Thymus (tissue), 11 donors: ENCODE measurements around the gene BBX. TPM values are rescaled to one million over a fixed set of nuclear protein-coding genes. Genes with fewer than 3 reads are reported as not detected.

ENCODE experiments used
- DNase-seq, 9 donors: peaks; one replicate each; pipeline ENCODE4 v3.0.0-alpha.2; 2013; ENCODE audit warnings: low spot score in 9 of 9, low read depth in 6 of 9, missing footprints in 1 of 9
- H3K27ac ChIP-seq, 2 donors: one replicate each; pipeline ENCODE4 v1.5.1; 2013; ENCODE audit warnings: control low read depth in 1 of 2, low read depth in 1 of 2, low read length in 1 of 2, mild to moderate bottlenecking in 1 of 2, moderate library complexity in 1 of 2
- H3K27me3 ChIP-seq, 2 donors: one replicate each; pipeline ENCODE4 v1.5.1; 2013; ENCODE audit warnings: low read length in 1 of 2; ENCODE audit not compliant: control insufficient read depth in 2 of 2, insufficient read depth in 1 of 2
- H3K36me3 ChIP-seq, 2 donors: one replicate each; pipeline ENCODE4 v1.5.1; 2013; ENCODE audit warnings: low read length in 1 of 2, mild to moderate bottlenecking in 1 of 2, moderate library complexity in 1 of 2; ENCODE audit not compliant: control insufficient read depth in 2 of 2, insufficient read depth in 2 of 2
- H3K4me1 ChIP-seq, 2 donors: one replicate each; pipeline ENCODE4 v1.5.1; 2013; ENCODE audit warnings: low read length in 2 of 2; ENCODE audit not compliant: control insufficient read depth in 2 of 2, insufficient read depth in 2 of 2
- H3K4me3 ChIP-seq, 2 donors: one replicate each; pipeline ENCODE4 v1.5.1; 2013; ENCODE audit warnings: low read length in 2 of 2, control low read depth in 1 of 2, mild to moderate bottlenecking in 1 of 2
- H3K9me3 ChIP-seq, 2 donors: one replicate each; pipeline ENCODE4 v1.5.1; 2013; ENCODE audit warnings: low read length in 1 of 2, mild to moderate bottlenecking in 1 of 2; ENCODE audit not compliant: control insufficient read depth in 2 of 2, insufficient read depth in 1 of 2
- WGBS: extraction: QIAGEN DNeasy Blood & Tissue Kit; methylation state at CpG from one replicate; pipeline ENCODE4 v1.1.7; 2013; 5-methylcytosine and 5-hydroxymethylcytosine counted together
- polyA plus RNA-seq: library from polyadenylated mRNA; stranded (reverse); fragments of 200-250 nt; gene quantifications from one replicate; pipeline ENCODE4 v1.2.3, GENCODE V29; 2013
- total RNA-seq: library from RNA; stranded (reverse); fragments of 120-200 nt; gene quantifications from one replicate; pipeline ENCODE4 v1.2.4, GENCODE V29; 2013
- donor health status: healthy.

BBX gene
- total and polyA plus RNA-seq, 2 donors = 8.9 to 31.3 TPM

- WGBS = 97% methylated on average over 8 of the region's 8 CpGs
- Histone ChIP-seq H3K27ac (no peak overlapping the region), H3K36me3 (no peaks in the 10 kb centered on the region), H3K27me3 (no peaks in the 10 kb centered on the region), H3K9me3 (no peaks in the 10 kb centered on the region), H3K4me1 (no peaks in the 10 kb centered on the region), H3K4me3 (no peak overlapping the region)
- DNase-seq = no peak
Observed at GRCh38 chr3:107767897-107768605, 245.3 kb downstream of the BBX start.

DNA sequence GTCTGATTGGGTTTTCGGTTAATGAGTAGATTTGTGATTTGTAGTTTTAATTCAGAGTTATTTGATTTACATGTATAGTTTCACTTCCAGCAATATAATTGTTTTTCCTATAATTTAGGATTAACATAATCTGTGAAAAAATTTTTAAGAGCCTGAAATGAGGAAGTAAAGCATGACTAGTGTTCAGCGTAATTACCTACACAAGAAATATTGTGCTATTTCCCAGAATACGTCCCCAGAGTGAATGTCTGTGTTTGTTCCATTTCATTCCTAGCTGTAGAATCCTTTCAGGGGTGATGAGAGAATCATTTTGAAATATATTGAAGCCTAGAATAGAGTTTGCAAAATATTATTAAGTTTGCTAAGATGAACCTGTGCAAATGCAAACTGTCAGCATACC lies 247.1 kb downstream of the BBX start:
- Histone ChIP-seq H3K36me3 (peaks cover 0 to 6% of the 10 kb centered on the region in 2 donors), H3K4me1 (no peaks in the 10 kb centered on the region), H3K4me3 (no peak overlapping the region), H3K9me3 (no peaks in the 10 kb centered on the region), H3K27ac (no peak overlapping the region), H3K27me3 (no peaks in the 10 kb centered on the region)
- WGBS = 96% methylated on average over 3 of the region's 3 CpGs
- DNase-seq = no peak

GRCh38 chr3:107772016-107772415 lies 249.3 kb downstream of the BBX start:
- H3K9me3 ChIP-seq = no peaks in the 10 kb centered on the region
- 98% methylated on average over 6 of the region's 6 CpGs for WGBS
- no peaks in the 10 kb centered on the region for H3K27me3 ChIP-seq
- H3K4me3 ChIP-seq = no peak overlapping the region
- peaks cover 0 to 9% of the 10 kb centered on the region in 2 donors for H3K36me3 ChIP-seq
- H3K4me1 ChIP-seq = no peaks in the 10 kb centered on the region
- H3K27ac ChIP-seq = no peak overlapping the region
- DNase-seq = no peak

- H3K9me3 ChIP-seq = no peaks in the 10 kb centered on the region
- no peak for DNase-seq
- no peak overlapping the region for H3K4me3 ChIP-seq
- no peak overlapping the region for H3K27ac ChIP-seq
- no peaks in the 10 kb centered on the region for H3K4me1 ChIP-seq
- 98% methylated on average over 1 of the region's 1 CpG for WGBS
- H3K36me3 ChIP-seq = peaks cover 4 to 23% of the 10 kb centered on the region in 2 donors
- H3K27me3 ChIP-seq = no peaks in the 10 kb centered on the region
Observed at GRCh38 chr3:107775974-107776373, 253.2 kb downstream of the BBX start.

- Histone ChIP-seq H3K36me3 (peaks cover 4 to 19% of the 10 kb centered on the region in 2 donors), H3K4me1 (no peaks in the 10 kb centered on the region), H3K4me3 (no peak overlapping the region), H3K9me3 (no peaks in the 10 kb centered on the region), H3K27ac (no peak overlapping the region), H3K27me3 (no peaks in the 10 kb centered on the region)
- WGBS = 98% methylated on average over 1 of the region's 1 CpG
- no peak for DNase-seq
Observed at GRCh38 chr3:107781253-107781652, 258.5 kb downstream of the BBX start.

- Histone ChIP-seq H3K27me3 (no peaks in the 10 kb centered on the region), H3K4me1 (no peaks in the 10 kb centered on the region), H3K9me3 (no peaks in the 10 kb centered on the region), H3K4me3 (no peak overlapping the region), H3K27ac (no peak overlapping the region), H3K36me3 (peaks cover 4 to 19% of the 10 kb centered on the region in 2 donors)
- 100% methylated on average over 2 of the region's 2 CpGs for WGBS
- DNase-seq = no peak
Observed at GRCh38 chr3:107782054-107782453, 259.3 kb downstream of the BBX start.

DNA sequence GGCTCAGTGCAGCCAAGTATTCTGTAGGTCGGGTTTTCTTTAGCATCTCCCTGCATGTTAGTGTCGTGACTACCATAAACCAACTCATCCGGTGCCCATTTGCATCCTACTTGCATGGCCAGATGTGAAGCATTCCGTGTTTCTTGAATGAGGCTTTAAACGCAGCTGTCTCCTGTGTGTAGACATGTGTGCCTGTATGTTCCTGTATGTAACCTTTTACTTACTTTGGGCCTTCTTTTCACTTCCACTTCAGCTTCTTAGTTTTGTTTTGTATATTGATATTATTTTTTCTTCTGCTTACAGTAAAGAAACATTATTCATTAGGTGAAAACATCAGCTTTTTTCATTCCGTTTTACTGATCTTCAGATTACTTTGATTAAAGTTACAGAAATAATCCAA lies 267.9 kb downstream of the BBX start:
- H3K27me3 ChIP-seq = no peaks in the 10 kb centered on the region

DNA sequence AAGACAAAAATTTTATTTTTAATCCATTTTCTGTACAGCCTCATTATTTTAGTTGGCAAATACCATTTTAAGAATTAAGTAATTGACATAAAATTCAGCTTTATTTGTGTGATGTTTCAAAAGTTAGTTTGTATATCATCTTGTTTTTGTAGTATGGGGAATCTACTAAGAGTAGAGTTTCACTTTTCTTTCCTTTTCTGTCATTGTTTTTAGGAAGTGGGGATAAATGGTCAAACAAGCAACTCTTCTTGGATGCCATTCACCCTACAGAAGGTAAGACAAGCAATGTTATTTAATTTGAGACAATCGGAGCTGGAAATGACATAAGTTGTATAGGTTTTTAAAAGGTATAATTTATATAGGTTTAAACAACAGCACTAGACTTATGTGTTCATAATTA lies 268.3 kb downstream of the BBX start:
- no peaks in the 10 kb centered on the region for H3K9me3 ChIP-seq
- peaks cover 7 to 13% of the 10 kb centered on the region in 2 donors for H3K36me3 ChIP-seq
- H3K27ac ChIP-seq = no peak overlapping the region
- no peak for DNase-seq
- no peak overlapping the region for H3K4me3 ChIP-seq
- H3K27me3 ChIP-seq = no peaks in the 10 kb centered on the region
- WGBS = 99% methylated on average over 1 of the region's 1 CpG
- H3K4me1 ChIP-seq = no peaks in the 10 kb centered on the region

More for the DNA sequence above, 267.9 kb downstream of the BBX start:
- Histone ChIP-seq H3K36me3 (peaks cover 7 to 10% of the 10 kb centered on the region in 2 donors), H3K27ac (no peak overlapping the region), H3K9me3 (no peaks in the 10 kb centered on the region), H3K4me1 (no peaks in the 10 kb centered on the region), H3K4me3 (no peak overlapping the region)
- DNase-seq = no peak
- WGBS = over 99% methylated on average over 6 of the region's 6 CpGs

DNA sequence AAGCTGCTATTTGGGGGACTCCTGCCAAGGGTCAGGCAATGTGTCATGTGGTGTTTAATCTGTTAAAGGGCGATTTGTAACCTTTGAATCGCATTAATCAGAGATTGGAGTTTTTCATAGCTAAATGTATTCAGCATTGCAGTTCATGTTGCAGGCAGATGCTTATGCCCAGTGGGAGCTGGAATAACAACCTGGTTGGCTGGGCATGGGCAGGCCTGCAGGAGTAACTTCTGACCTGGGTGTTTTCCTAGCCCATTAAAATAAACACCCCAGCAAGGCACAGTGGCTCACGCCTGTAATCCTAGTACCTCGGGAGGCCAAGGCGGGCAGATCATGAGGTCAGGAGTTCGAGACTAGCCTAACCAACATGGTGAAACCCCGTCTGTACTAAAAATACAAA lies 268.7 kb downstream of the BBX start:
- Histone ChIP-seq H3K27me3 (no peaks in the 10 kb centered on the region), H3K4me3 (no peak overlapping the region), H3K4me1 (no peaks in the 10 kb centered on the region), H3K27ac (no peak overlapping the region), H3K36me3 (peaks cover 7 to 13% of the 10 kb centered on the region in 2 donors), H3K9me3 (no peaks in the 10 kb centered on the region)
- 98% methylated on average over 7 of the region's 7 CpGs for WGBS
- no peak for DNase-seq
